22Rv1 (cell line): ENCODE data around the gene REXO4.
A peak's percentile ranks its signal among the peaks of the same experiment; 100 is the strongest.

Source experiments
- H3K27ac ChIP-seq: fragments of 450-650 bp; 2 replicates; pipeline ENCODE4 v1.5.1; 2017
- ZFX ChIP-seq: fragments of 450-650 bp; IDR thresholded peaks from 2 replicates; pipeline ENCODE4 v1.6.1; 2017; ENCODE audit warnings: antibody characterized with exemption, borderline replicate concordance
- TF ChIP-seq, protein P1 (sequence below): fragments of 450-650 bp; IDR thresholded peaks from 2 replicates; pipeline ENCODE4 v1.5.1; 2017; ENCODE audit warnings: mild to moderate bottlenecking

REXO4 gene

DNA sequence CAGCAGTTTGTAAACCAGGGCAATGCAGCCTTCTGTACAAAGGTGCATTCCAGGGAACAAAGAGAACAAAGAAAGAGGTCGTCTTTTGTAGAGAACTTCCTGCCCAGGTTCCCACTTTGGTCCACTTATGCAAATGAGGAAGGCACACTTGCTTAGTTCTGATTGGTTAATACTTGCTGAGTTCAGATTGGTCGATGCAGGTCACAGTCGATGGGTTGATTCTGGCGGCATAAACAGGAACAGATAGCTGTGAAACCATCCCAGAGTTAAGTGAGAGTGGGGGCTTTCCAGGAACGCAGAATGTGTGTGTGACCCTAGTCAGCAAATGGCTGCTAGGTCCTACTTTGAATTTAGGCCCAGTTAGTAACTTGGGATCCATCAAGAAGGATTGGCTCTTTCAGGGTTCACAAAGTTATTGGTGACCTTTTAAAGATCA lies 2.6 kb upstream of the REXO4 start:
- no peak for TF ChIP-seq ZFX
- TF ChIP-seq, protein P1, sequence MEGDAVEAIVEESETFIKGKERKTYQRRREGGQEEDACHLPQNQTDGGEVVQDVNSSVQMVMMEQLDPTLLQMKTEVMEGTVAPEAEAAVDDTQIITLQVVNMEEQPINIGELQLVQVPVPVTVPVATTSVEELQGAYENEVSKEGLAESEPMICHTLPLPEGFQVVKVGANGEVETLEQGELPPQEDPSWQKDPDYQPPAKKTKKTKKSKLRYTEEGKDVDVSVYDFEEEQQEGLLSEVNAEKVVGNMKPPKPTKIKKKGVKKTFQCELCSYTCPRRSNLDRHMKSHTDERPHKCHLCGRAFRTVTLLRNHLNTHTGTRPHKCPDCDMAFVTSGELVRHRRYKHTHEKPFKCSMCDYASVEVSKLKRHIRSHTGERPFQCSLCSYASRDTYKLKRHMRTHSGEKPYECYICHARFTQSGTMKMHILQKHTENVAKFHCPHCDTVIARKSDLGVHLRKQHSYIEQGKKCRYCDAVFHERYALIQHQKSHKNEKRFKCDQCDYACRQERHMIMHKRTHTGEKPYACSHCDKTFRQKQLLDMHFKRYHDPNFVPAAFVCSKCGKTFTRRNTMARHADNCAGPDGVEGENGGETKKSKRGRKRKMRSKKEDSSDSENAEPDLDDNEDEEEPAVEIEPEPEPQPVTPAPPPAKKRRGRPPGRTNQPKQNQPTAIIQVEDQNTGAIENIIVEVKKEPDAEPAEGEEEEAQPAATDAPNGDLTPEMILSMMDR, result no peak
- H3K27ac ChIP-seq, result no peak overlapping the region

DNA sequence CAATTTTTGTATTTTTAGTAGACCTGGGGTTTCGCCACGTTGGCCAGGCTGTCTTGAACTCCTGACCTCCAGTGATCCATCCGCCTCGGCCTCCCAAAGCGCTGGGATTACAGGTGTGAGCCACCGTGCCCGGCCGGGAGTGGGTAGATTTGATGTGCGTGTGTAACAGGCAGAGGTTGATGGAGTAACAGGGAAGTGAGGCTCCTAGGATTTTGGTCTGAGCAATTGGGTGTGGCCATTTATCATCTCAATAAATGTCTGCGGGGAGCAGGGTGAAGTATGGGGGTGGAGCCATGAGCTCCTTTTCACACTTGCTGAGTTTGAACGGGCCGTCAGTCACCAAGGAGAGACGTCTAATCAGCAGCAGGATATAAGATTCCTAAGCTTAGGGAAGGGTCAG lies 1.2 kb upstream of the REXO4 start:
- peak overlapping the region; percentile 83 for H3K27ac ChIP-seq
- TF ChIP-seq, protein P1, result no peak
- TF ChIP-seq ZFX, result no peak

DNA sequence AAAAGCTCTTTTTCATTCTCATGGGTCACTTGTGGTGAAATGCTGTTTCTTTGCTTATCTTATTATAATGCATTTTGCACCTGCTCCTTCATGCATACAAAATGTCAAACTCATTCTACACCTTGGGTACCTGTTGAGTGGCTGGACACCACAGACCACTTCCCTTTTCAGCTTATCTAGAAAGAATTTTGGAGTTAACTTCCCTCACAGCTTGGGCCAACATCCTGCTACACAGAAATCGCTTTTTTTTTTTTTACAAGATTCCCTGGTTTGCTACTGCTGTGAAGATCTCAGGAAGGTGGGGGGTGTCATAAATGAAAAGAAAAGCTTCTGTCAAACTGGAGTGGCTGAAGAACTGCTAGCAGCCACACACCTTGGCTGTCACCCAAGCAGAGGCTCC lies 2.6 kb downstream of the REXO4 start:
- no peak overlapping the region for H3K27ac ChIP-seq
- TF ChIP-seq ZFX, result no peak
- TF ChIP-seq, protein P1, result no peak

DNA sequence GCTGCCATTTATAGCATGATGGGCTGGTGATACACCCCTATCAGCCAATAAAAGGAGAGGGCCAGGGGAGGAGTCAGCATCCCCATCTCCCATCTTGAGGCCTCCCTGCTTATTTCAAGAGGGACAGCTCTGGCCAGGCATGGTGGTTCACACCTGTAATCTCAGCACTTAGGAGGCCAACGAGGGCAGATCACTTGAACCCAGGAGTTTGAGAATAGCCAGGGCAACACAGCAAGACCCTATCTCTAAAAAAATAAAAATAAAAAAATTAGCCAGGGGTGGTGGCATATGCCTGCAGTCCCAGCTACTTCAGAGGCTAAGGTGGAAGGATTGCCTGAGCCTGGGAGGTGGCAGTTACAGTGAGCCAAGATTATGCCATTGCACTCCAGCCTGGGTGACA lies 9.8 kb downstream of the REXO4 start:
- no peak overlapping the region for H3K27ac ChIP-seq
- no peak for TF ChIP-seq ZFX
- TF ChIP-seq, protein P1, result no peak

DNA sequence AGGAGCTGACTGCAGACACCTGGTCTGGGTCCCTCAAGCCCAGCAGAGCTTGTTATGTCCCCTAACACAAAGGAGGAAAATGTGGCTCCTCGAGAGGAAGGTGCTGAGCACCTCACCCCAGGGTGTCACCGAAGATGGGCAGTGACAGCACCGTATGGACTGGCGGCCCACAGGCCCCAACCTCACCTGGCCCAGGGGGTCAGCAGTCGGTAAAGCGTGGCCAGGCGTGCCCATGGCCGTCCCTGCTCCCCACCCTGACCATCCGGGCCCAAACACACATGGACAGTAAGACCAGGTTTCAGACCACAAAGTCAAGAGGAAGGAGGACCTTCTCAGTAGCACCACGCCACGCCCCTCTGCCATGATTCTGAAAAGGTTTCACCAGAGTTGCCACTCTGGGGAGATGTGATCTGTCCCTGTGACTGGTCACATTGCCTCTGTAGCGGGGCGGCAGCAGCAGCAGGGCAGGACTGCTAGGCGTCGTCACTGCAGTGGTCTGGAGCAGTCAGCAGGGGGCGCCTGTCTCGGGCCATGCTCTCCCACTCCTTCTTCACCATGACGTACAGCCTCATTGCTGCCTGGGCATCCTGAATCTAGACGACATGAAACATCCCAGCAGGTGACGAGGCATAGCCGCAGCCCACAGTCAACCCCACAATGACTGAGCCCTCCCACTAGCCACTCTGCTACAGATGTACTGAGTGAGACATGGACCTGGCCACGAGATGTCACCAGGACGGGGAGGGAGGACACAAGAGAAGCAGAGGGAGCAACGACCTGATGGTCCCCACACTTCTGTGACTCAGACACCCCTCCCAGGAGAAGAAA lies 11.1 kb downstream of the REXO4 start:
- H3K27ac ChIP-seq, result no peak overlapping the region
- TF ChIP-seq ZFX, result no peak
- TF ChIP-seq, protein P1, result peak; percentile 95

DNA sequence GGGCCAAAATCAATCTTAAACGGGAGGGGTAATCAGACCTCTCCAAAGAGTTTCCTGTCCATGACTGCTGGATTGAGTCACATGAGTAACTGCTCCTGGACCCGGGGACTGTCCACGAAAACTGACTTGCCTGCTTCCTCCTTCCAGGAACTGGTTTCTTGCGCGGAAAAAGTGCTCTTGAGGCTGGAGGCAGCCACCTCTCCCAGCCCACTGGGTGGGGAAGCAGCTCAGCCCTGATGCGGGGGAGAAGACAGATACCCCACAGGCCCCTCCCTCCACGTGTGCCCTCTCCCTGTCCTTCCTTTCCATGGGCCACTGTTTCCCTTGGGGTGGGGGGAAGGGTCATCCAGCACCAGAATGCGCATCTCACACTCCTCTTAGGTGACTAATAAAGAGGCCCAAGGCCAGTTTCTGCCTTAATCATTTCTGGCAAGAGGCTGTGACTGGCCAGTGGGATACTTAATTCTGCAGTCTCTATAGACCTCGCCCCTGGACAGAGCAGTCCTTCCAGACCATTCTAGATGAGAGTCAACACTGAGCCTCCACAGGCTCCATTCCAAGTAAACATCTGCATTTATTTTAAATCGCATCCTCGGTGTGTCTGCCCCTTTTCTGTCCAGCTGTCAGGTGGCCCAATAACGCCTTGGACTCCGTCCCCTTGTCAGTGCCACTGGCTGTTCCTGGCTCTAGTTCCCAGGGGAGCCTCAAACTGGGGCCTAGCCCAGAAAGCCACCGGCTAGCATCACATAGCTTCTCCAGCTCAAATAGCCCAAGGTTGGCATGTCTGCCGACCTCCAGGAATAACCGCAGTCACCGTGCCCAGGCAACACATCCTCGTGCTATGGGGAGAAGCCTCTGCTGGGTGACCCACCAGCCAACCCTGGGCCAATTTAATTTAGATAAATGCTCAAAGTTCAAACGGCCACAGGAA lies 12.0 kb downstream of the REXO4 start:
- no peak overlapping the region for H3K27ac ChIP-seq
- TF ChIP-seq ZFX, result no peak
- TF ChIP-seq, protein P1, result no peak
